HepG2 (cell line): ENCODE measurements around the gene ANKRD13C. TPM values are rescaled to one million over a fixed set of nuclear protein-coding genes. Genes with fewer than 3 reads are reported as not detected.

ENCODE experiments used
- ATAC-seq: fragments of 200-7000 bp; cut with Tn5 transposase; 3 replicates; pipeline ENCODE4 v1.9.1; 2020; ENCODE audit warnings: mild to moderate bottlenecking, moderate library complexity
- BruUV-seq: library from RNA; stranded (reverse); fragments of 400-500 nt; replicated peaks from 2 replicates; lab custom pipeline; 2021; lab: Mats Ljungman, UMichigan
- CTCF ChIA-PET: fragments of 300-600 bp; formaldehyde crosslinking; extraction: SDS; loops from one replicate; lab custom pipeline; 2021; ENCODE audit warnings: low total read pairs, inconsistent platforms, low intra/inter-chr PET ratio; lab: Yijun Ruan, JAX
- POLR2A ChIA-PET: fragments of 350-600 bp; sonication (Branson Sonifier 250); formaldehyde crosslinking; loops from one replicate; lab custom pipeline; 2020; ENCODE audit warnings: antibody characterized with exemption, inconsistent platforms; lab: Yijun Ruan, JAX
- DNase-seq: peaks from one replicate; pipeline ENCODE4 v3.0.0-alpha.2; 2015; ENCODE audit warnings: low spot score
- FAIRE-seq: peaks from 3 replicates; lab custom pipeline; 2011; peaks lifted over from hg19 to GRCh38; lab: Jason Lieb, UNC
- H2AFZ ChIP-seq: one replicate; pipeline ENCODE4 v1.6.1; 2011; ENCODE audit warnings: low read length, inconsistent platforms
- H3K27ac ChIP-seq: fragments of 300-600 bp; 3 replicates; pipeline ENCODE4 v1.8.0; 2011; ENCODE audit warnings: mixed run types, mild to moderate bottlenecking, mixed read lengths, low read length, inconsistent platforms; ENCODE audit not compliant: insufficient read depth; ENCODE audit errors: extremely low read length
- H3K27me3 ChIP-seq, 2 experiments: fragments of 200-600 bp in 1 of 2; 2 replicates in 1 of 2; 3 replicates in 1 of 2; pipeline versions ENCODE4 v1.6.0 to v1.8.0; 2011; ENCODE audit warnings: low read length in 2 of 2, mild to moderate bottlenecking in 2 of 2, moderate library complexity in 2 of 2, inconsistent platforms in 1 of 2; ENCODE audit not compliant: insufficient read depth in 2 of 2, control insufficient read depth in 1 of 2
- H3K36me3 ChIP-seq, 2 experiments: fragments of 200-600 bp in 1 of 2; replicated peaks in 1 of 2; 2 replicates in 1 of 2; 3 replicates in 1 of 2; pipeline versions ENCODE4 v1.5.1 to v1.8.0; 2011; ENCODE audit warnings: low read length in 2 of 2, inconsistent platforms in 1 of 2; ENCODE audit not compliant: insufficient read depth in 2 of 2, control insufficient read depth in 1 of 2
- H3K4me1 ChIP-seq: 2 replicates; pipeline ENCODE4 v1.5.1; 2012; ENCODE audit warnings: low read length, inconsistent platforms; ENCODE audit not compliant: insufficient read depth
- H3K4me2 ChIP-seq: 2 replicates; pipeline ENCODE4 v1.6.0; 2011; ENCODE audit warnings: low read depth, low read length, inconsistent platforms
- H3K4me3 ChIP-seq, 3 experiments: fragments of 200-600 bp in 1 of 3; sonication (generic), shearing (Covaris generic) in 1 of 3; replicated peaks in 1 of 3; 2 replicates each; pipeline ENCODE4 v1.5.1; 2011 to 2016; ENCODE audit warnings: low read length in 3 of 3, inconsistent platforms in 2 of 3, low read depth in 2 of 3, mild to moderate bottlenecking in 2 of 3, control low read depth in 1 of 3, mixed read lengths in 1 of 3; ENCODE audit not compliant: insufficient read depth in 1 of 3
- H3K79me2 ChIP-seq: one replicate; pipeline ENCODE4 v1.6.1; 2011; ENCODE audit warnings: low read length, inconsistent platforms; ENCODE audit not compliant: insufficient read depth
- H3K9ac ChIP-seq: 2 replicates; pipeline ENCODE4 v1.6.0; 2011; ENCODE audit warnings: mild to moderate bottlenecking, low read depth, low read length, inconsistent platforms; ENCODE audit not compliant: insufficient read depth
- H3K9me3 ChIP-seq: 2 replicates; pipeline ENCODE4 v1.5.1; 2012; ENCODE audit warnings: mild to moderate bottlenecking, low read length
- H4K20me1 ChIP-seq: 2 replicates; pipeline ENCODE4 v1.6.0; 2011; ENCODE audit warnings: inconsistent platforms, mild to moderate bottlenecking, low read length, moderate library complexity; ENCODE audit not compliant: insufficient read depth
- ATF1 ChIP-seq: IDR thresholded peaks from 2 replicates; pipeline ENCODE4 v1.6.1; 2016; ENCODE audit warnings: mild to moderate bottlenecking, control low read depth
- EEA1 ChIP-seq: sonication (generic); formaldehyde crosslinking; IDR thresholded peaks from 2 replicates; pipeline ENCODE4 v1.5.1; 2020; ENCODE audit warnings: mild to moderate bottlenecking, missing genetic modification reagents, borderline replicate concordance
- HNF4A ChIP-seq: sonication (generic); formaldehyde crosslinking; IDR thresholded peaks from 2 replicates; pipeline ENCODE4 v1.4.0; 2020; ENCODE audit warnings: missing genetic modification reagents
- MBD4 ChIP-seq: IDR thresholded peaks from 2 replicates; pipeline ENCODE4 v1.6.1; 2012; ENCODE audit warnings: low read length, inconsistent platforms, borderline replicate concordance
- SOX13 ChIP-seq, 3 experiments: fragments of 450-650 bp in 1 of 3; sonication (generic) in 1 of 3; formaldehyde crosslinking in 1 of 3; IDR thresholded peaks in 2 of 3; conservative IDR thresholded peaks in 1 of 3; 2 replicates each; pipeline versions ENCODE4 v1.5.0 to v1.6.1; 2016 to 2020; ENCODE audit warnings: antibody characterized with exemption in 1 of 3, mild to moderate bottlenecking in 1 of 3, missing compliant biosample characterization in 1 of 3, missing genetic modification reagents in 1 of 3, moderate library complexity in 1 of 3
- ZNF546 ChIP-seq: sonication (generic); formaldehyde crosslinking; conservative IDR thresholded peaks from 2 replicates; pipeline ENCODE4 v1.8.1; 2023; ENCODE audit warnings: mild to moderate bottlenecking, missing genetic modification reagents
- ZSCAN20 ChIP-seq: sonication (generic); formaldehyde crosslinking; IDR thresholded peaks from 2 replicates; pipeline ENCODE4 v1.4.0; 2020; ENCODE audit warnings: missing genetic modification reagents, mild to moderate bottlenecking, borderline replicate concordance
- WGBS: methylation state at CpG from one replicate; pipeline ENCODE4 v1.1.6; 2017; ENCODE audit warnings: low lambda C conversion rate; 5-methylcytosine and 5-hydroxymethylcytosine counted together
- in situ Hi-C: cut with HindIII; loops from 2 replicates; pipeline ENCODE4 v1.10.0; 2017; ENCODE audit warnings: low pct_unique_long_range_greater_than_20kb; ENCODE audit not compliant: extremely low pct_ligation_motif_present
- intact Hi-C: fragments of 100-400 bp; cut with micrococcal nuclease; formaldehyde crosslinking; loops from one replicate; pipeline ENCODE4 v1.10.0; 2022; ENCODE audit not compliant: unreplicated experiment
- polyA plus RNA-seq, 8 experiments: library from polyadenylated mRNA; depleted of rRNA in 3 of 8; stranded (reverse) in 7 of 8; unstranded in 1 of 8; fragments of >200 nt; fragmentation: Illumina TruSeq in 4 of 8; extraction: Trizol in 4 of 8; gene quantifications; 2 replicates each; pipeline versions ENCODE4 v1.2.1 to v1.2.3, GENCODE V29; 2011 to 2016; ENCODE audit warnings: low read depth in 4 of 8, missing spikeins in 1 of 8, mixed read lengths in 1 of 8; ENCODE audit not compliant: insufficient read depth in 1 of 8
- total RNA-seq, 5 experiments: library from RNA; depleted of rRNA; stranded (reverse); fragments of >200 nt; fragmentation: Illumina TruSeq; extraction: Trizol; gene quantifications; 2 replicates each; pipeline ENCODE4 v1.2.3, GENCODE V29; 2016; ENCODE audit warnings: low read depth in 1 of 5
- TF ChIP-seq, protein P1 (sequence below): sonication (generic); formaldehyde crosslinking; IDR thresholded peaks from 2 replicates; pipeline ENCODE4 v1.4.0; 2020; ENCODE audit warnings: mild to moderate bottlenecking, missing genetic modification reagents, borderline replicate concordance

The ANKRD13C gene
- total and polyA plus RNA-seq, 2 of the 13 experiments (the other 11 are each of a cell fraction or from before 2014, with no cell fraction given), result 6.2 to 17.6 TPM

DNA sequence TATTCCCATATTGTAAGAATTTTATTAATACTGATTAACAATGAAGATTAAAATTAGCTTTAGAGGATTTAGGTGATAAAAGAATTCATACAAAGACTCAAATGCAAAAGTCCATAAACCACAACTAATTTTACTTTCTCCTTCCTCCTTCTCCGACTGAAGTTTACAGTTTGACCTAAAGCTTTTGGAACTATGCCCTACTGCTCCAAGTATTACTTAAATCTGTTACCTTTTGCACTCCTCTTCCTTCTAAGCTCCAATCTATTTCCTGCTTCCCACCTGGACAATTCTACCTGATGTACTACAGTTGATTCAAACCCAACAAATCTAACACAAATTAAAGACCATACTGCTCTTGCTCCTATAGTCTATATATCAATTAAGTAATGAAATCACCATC lies 36.3 kb downstream of the ANKRD13C start:
- Histone ChIP-seq H4K20me1 (no peaks in the 10 kb centered on the region), H3K4me3 (no peak overlapping the region), H3K79me2 (peaks cover 15% of the 10 kb centered on the region), H3K9ac (no peak overlapping the region), H2AFZ (no peak overlapping the region), H3K36me3 (peaks cover 0 to 11% of the 10 kb centered on the region in 2 experiments; a peak in 2 of 5 replicates), H3K27me3 (no peaks in the 10 kb centered on the region), H3K4me2 (no peak overlapping the region), H3K27ac (no peak overlapping the region), H3K9me3 (no peaks in the 10 kb centered on the region), H3K4me1 (no peaks in the 10 kb centered on the region)
- no TSS peak for BruUV-seq
- FAIRE-seq (no peak), DNase-seq (no peak), ATAC-seq (no peak)
- POLR2A ChIA-PET, result no interaction called here
- intact Hi-C loops (no loop called here), in situ Hi-C loops (no loop called here)
- CTCF ChIA-PET, result no interaction called here
- WGBS, result 88% methylated on average over 1 of the region's 1 CpG
- TF ChIP-seq, protein P1, sequence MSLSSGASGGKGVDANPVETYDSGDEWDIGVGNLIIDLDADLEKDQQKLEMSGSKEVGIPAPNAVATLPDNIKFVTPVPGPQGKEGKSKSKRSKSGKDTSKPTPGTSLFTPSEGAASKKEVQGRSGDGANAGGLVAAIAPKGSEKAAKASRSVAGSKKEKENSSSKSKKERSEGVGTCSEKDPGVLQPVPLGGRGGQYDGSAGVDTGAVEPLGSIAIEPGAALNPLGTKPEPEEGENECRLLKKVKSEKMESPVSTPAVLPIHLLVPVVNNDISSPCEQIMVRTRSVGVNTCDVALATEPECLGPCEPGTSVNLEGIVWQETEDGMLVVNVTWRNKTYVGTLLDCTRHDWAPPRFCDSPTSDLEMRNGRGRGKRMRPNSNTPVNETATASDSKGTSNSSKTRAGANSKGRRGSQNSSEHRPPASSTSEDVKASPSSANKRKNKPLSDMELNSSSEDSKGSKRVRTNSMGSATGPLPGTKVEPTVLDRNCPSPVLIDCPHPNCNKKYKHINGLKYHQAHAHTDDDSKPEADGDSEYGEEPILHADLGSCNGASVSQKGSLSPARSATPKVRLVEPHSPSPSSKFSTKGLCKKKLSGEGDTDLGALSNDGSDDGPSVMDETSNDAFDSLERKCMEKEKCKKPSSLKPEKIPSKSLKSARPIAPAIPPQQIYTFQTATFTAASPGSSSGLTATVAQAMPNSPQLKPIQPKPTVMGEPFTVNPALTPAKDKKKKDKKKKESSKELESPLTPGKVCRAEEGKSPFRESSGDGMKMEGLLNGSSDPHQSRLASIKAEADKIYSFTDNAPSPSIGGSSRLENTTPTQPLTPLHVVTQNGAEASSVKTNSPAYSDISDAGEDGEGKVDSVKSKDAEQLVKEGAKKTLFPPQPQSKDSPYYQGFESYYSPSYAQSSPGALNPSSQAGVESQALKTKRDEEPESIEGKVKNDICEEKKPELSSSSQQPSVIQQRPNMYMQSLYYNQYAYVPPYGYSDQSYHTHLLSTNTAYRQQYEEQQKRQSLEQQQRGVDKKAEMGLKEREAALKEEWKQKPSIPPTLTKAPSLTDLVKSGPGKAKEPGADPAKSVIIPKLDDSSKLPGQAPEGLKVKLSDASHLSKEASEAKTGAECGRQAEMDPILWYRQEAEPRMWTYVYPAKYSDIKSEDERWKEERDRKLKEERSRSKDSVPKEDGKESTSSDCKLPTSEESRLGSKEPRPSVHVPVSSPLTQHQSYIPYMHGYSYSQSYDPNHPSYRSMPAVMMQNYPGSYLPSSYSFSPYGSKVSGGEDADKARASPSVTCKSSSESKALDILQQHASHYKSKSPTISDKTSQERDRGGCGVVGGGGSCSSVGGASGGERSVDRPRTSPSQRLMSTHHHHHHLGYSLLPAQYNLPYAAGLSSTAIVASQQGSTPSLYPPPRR (CRISPR knock-in tag), result no peak
- TF ChIP-seq ZNF546 (no peak), MBD4 (no peak), EEA1 (CRISPR knock-in tag) (no peak), ZSCAN20 (CRISPR knock-in tag) (no peak), HNF4A (CRISPR knock-in tag) (no peak), ATF1 (no peak), SOX13 (IDR thresholded peaks at IDR 0.05) (no peak), SOX13 (CRISPR knock-in tag; conservative IDR thresholded peaks at IDR 0.05 in 1 of 2, IDR thresholded peaks at IDR 0.05 in 1 of 2) (no peak)
